HG03378 (cell line): ENCODE data around the gene CCT3.
"Not testable (repeated sequence)": the region's sequence is repeated elsewhere in the genome, so short reads cannot be mapped to it uniquely, and the experiment has no call there.

Source experiments
- ATAC-seq: cut with Tn5 transposase; IDR thresholded peaks from one replicate; pipeline ENCODE4 v1.9.1; 2021; ENCODE audit warnings: mild to moderate bottlenecking, moderate library complexity; ENCODE audit not compliant: unreplicated experiment

CCT3 gene

GRCh38 chr1:156338180-156338976 lies at the start of gene CCT3, which contains the start of gene TSACC:
Gene CCT3 (minus strand): TSS chr1:156338292. CDS start chr1:156338184, 108 bp downstream.
Gene TSACC (plus strand): TSS chr1:156338526. CDS start chr1:156339758, 1,232 bp downstream.
- peak; percentile 92 for ATAC-seq

GRCh38 chr1:156387870-156388173 lies 49.7 kb upstream of the CCT3 start:
- ATAC-seq, result no peak

GRCh38 chr1:156386949-156387869 lies 49.1 kb upstream of the CCT3 start:
- ATAC-seq, result no peak

DNA sequence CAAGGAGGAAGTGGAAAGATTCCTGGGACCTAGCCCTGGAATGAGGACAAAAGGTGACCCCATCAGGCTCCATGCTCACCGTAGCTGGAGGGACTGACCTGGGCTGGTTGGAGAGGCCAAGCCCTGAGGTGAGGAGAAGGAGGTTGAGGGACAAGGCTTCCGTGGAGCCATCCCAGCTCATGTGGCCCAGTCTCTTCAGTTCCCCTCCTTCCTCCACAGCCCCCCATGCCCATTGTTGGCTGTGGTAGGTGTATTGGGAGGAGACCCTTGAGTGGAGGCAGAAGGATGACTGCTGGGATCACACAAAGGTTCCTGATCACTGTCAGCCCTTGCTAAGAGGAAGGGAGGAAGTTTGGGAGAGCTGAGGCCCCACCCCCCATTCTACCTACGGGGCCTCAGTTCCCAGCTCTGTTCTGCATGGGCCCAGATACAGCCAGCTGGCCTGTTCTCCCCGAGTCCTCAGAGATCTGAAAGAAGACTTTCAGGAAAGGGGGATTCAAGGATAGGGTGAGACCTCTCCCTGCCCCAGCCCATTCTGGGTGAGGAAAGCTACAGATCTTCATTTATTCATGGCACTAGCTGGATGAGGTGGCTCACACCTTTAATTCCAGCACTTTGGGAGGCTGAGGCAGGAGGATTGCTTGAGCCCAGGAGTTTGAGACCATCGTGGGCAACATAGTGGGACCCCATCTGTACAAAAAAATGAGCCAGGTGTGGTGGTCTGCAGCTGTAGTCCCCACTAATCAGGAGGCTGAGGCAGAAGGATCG lies 48.2 kb upstream of the CCT3 start:
- no peak for ATAC-seq

DNA sequence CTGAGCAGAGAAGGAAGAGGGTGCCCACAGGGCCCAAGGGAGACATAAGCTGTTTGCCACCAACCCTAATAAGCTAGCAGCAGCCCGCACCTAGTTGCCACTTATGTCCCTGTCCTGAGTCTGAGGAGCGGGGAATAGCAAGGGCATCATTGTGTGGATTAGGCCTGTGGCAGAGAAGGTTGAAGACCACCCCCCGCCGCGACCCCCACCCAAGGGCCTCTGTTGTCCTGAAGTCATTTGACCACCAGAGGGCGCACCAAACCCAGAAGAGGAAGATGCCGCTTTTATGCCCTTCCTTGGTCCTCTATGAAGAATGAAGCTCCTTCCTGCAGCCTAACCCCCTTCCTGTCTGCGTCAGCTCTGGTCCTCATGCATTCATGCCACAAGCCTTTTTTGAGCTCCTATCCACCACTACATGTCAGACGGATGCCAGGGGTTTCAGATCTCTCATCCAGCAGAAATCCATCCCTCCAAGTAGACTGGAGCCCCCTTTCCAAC lies 47.5 kb upstream of the CCT3 start:
- ATAC-seq, result no peak

DNA sequence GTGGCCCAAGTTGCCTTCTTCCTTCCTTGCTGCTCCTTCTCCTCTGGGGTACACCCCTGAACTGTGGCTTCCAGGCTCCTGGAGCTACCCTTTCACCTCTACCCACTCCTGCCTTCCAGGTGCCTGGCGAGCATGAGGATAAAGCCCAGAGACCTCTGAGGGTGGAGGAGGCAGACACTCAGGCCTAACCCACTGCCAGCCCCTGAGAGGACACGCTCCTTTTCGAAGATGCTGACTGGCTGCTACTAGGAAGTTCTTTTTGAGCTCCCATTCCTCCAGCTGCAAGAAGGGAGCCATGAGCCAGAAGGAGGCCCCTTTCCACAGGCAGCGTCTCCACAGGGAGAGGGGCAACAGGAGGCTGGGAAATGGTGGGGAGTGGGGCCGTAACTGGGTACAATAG lies 46.6 kb upstream of the CCT3 start:
- no peak for ATAC-seq

- no peak for ATAC-seq
These were observed 45.9 kb upstream of the CCT3 start for GRCh38 chr1:156384007-156384406.

- no peak for ATAC-seq
These were observed 44.9 kb upstream of the CCT3 start for GRCh38 chr1:156383023-156383422.

GRCh38 chr1:156382561-156382960 lies 44.5 kb upstream of the CCT3 start:
- no peak for ATAC-seq

GRCh38 chr1:156379420-156380165 lies 41.5 kb upstream of the CCT3 start:
- ATAC-seq, result no peak

DNA sequence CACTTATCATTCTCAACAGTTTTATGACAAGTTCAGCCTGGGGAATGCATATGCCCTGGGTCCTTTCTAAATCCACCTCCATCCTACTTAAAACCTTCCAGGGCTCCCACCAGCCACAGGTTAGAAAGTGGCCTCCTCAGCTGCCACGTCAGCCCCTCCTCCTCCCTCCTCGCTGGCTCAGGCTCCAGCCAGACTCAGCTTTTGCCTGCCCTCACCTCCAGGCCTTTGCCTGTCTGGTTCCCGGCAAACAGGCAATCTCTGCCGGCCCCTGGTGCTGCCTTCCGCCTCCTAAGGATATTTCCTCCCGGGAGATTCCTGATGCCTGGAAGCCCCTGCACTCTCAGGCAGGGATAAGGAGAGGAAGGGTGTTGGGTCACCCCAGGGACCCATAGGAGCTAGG lies 40.5 kb upstream of the CCT3 start:
- no peak for ATAC-seq

DNA sequence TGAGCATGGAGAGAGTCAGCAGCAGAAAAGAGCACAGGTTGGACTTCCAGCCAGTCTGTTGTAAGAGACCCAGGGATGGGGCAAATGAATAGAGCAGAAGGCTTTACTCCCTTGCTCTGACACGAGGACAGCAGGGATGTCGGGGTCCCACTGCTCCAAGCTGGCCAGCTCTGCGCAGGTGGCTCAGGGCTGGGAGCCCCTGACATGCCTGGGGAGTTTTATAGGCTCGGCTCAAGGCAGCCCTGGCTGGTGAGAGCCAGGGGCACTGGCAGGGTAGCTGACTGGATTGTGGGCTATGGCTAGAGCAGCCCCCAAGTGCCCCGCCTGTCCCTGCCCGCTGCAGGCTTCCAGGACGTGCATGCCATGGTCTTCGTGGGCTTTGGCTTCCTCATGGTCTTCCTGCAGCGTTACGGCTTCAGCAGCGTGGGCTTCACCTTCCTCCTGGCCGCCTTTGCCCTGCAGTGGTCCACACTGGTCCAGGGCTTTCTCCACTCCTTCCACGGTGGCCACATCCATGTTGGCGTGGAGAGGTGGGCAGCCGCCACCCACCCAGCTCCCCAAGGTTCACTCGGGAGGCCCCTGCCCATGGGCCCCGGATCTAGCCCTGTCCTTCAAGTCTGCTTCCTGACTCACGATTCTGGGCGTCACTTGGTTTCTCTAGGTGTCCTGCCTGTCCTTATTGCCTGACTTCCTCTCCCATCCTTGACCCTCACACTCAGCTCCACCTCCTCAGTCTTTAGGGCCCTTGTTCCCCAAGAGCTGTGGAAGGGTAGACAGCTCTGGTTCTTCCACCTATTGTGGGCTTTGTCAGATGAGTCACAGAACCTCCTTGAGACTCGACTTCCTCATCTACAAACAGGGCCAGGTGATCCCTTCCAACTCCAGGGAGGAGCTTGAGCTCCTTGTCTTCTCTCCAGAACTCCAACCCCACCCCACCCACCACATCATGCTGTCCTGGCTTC lies 39.1 kb upstream of the CCT3 start:
- no peak for ATAC-seq

GRCh38 chr1:156376146-156376545 lies 38.1 kb upstream of the CCT3 start:
- ATAC-seq, result no peak

DNA sequence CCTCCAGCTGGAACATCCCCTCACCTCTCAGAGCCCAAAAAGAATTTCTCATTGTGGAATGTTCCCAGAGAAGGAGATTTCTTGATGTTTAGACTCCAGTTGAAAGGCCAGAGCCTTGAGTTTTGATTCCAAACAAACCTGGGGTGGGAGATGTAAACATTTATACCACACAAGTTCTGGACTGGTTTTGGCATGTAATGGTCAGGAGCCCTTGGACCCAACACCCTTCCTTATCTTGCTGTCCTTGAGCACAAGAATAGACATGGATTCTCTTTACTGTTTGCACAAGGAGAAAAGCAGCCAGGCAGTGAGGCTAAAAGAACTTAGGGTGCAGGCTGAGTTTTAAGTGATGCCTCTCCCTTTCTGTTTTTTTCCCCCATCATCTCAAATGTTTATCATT lies 35.5 kb upstream of the CCT3 start:
- ATAC-seq, result no peak

DNA sequence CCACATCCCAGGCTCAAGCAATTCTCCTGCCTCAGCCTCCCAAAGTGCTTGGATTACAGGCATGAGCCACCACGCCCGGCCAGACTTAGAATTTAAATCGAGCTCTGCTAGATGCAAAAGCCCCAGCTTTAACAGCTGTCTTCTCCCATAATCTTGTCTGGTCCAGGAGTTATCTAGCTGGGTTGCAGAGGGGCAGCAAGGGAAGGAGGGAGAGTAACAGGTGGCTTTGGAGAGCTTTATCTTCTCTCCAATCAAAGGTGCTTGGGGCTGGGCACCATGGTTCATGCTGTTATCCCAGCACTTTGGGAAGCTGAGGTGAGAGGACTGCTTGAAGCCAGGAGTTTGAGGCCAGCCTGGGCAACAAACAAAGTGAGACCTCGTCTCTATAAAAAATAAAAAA lies 34.8 kb upstream of the CCT3 start:
- ATAC-seq, result no peak

- ATAC-seq, result no peak
These were observed 34.1 kb upstream of the CCT3 start for GRCh38 chr1:156372265-156372586.

- no peak for ATAC-seq
These were observed 33.6 kb upstream of the CCT3 start for GRCh38 chr1:156371553-156372264.

DNA sequence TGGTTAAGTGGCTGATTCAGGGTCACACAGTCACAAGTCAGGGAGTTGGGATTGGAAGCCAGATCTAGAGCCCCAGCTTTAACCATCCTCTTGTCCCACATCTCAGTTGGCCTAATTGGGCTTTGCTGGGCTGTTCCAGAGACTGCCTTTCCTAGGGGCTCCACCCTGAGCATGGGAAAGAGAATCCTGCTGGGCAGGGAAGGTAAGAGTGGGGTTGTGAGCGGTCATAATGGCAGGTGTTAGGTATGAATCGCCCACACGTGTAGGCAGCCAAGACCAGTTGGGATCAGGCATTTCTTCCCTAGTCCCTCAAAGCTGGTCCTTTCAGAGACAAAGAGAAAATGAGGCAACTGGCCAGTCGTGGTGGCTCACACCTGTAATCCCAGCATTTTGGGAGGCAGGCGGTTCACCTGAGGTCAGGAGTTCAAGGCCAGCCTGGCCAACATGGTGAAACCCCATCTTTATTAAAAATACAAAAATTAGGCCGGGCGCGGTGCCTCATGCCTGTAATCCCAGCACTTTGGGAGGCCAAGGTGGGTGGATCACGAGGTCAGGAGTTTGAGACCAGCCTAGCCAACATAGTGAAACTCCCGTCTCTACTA lies 31.7 kb upstream of the CCT3 start:
- not testable (repeated sequence) for ATAC-seq
